B cell (primary cell): Measurements from ENCODE around the gene VAPB. TPM values are rescaled to one million over a fixed set of nuclear protein-coding genes. Genes with fewer than 3 reads are reported as not detected.

ENCODE experiments used
- ATAC-seq: fragments of 200-7000 bp; cut with Tn5 transposase; one replicate; pipeline ENCODE4 v1.10.0; 2021; ENCODE audit warnings: low read depth, mild to moderate bottlenecking, moderate number of reproducible peaks, moderate library complexity
- CTCF ChIA-PET: fragments of 350-600 bp; sonication (Branson Sonifier 250); formaldehyde crosslinking; loops from one replicate; lab custom pipeline; 2021; ENCODE audit warnings: antibody characterized with exemption, inconsistent platforms; lab: Charles Lee
- POLR2A ChIA-PET: fragments of 350-600 bp; sonication (Branson Sonifier 250); formaldehyde crosslinking; loops from one replicate; lab custom pipeline; 2021; ENCODE audit warnings: antibody characterized with exemption; lab: Charles Lee
- DNase-seq: peaks from one replicate; pipeline ENCODE4 v3.0.0; 2013
- H2AFZ ChIP-seq: 2 replicates; pipeline ENCODE4 v1.6.1; 2012; ENCODE audit warnings: mild to moderate bottlenecking, low read depth, low read length; ENCODE audit not compliant: insufficient read depth, poor library complexity, severe bottlenecking
- H3K27ac ChIP-seq, 2 donors: 1 replicate in 1 of 2; 2 replicates in 1 of 2; pipeline ENCODE4 v1.5.1; 2012 to 2013; ENCODE audit warnings: low read length in 2 of 2, mild to moderate bottlenecking in 2 of 2, moderate library complexity in 1 of 2
- H3K27me3 ChIP-seq, 4 experiments: fragments of 200-600 bp in 1 of 4; sonication (generic) in 1 of 4; replicated peaks in 1 of 4; 1 replicate in 2 of 4; 2 replicates in 2 of 4; pipeline versions ENCODE4 v1.6.1 to v1.7.0; 2013 to 2016; ENCODE audit warnings: low read length in 3 of 4, mild to moderate bottlenecking in 2 of 4, mixed read lengths in 1 of 4, moderate library complexity in 1 of 4; ENCODE audit not compliant: insufficient read depth in 4 of 4, control insufficient read depth in 3 of 4; ENCODE audit errors: control extremely low read depth in 1 of 4
- H3K36me3 ChIP-seq, 2 experiments: replicated peaks in 1 of 2; 1 replicate in 1 of 2; 2 replicates in 1 of 2; pipeline versions ENCODE4 v1.6.1 to v1.7.1; 2013; ENCODE audit warnings: low read length in 1 of 2; ENCODE audit not compliant: insufficient read depth in 2 of 2, control insufficient read depth in 1 of 2; ENCODE audit errors: control extremely low read depth in 1 of 2, extremely low read depth in 1 of 2
- H3K4me1 ChIP-seq, 2 donors: fragments of 200-600 bp in 1 of 2; sonication (generic) in 1 of 2; 1 replicate in 1 of 2; 2 replicates in 1 of 2; pipeline versions ENCODE4 v1.5.1 to v1.6.1; 2013 to 2017; ENCODE audit warnings: low read length in 2 of 2; ENCODE audit not compliant: control insufficient read depth in 2 of 2, insufficient read depth in 2 of 2
- H3K4me2 ChIP-seq: replicated peaks from 2 replicates; pipeline ENCODE3; 2012; ENCODE audit warnings: mild to moderate bottlenecking, low read depth, low read length; ENCODE audit not compliant: poor library complexity, severe bottlenecking
- H3K4me3 ChIP-seq, 5 experiments: fragments of 200-600 bp in 1 of 5; sonication (generic) in 1 of 5; 1 replicate in 3 of 5; 2 replicates in 2 of 5; pipeline versions ENCODE4 v1.5.1 to v1.7.0; 2011 to 2016; ENCODE audit warnings: low read length in 4 of 5, mild to moderate bottlenecking in 4 of 5, low read depth in 2 of 5, control low read depth in 1 of 5, moderate library complexity in 1 of 5; ENCODE audit not compliant: insufficient read depth in 1 of 5; ENCODE audit errors: control extremely low read depth in 1 of 5, extremely low read depth in 1 of 5
- H3K79me2 ChIP-seq: fragments of 200-600 bp; sonication (generic); one replicate; pipeline ENCODE4 v1.6.0; 2016; ENCODE audit warnings: low read length; ENCODE audit not compliant: control insufficient read depth, insufficient read depth
- H3K9ac ChIP-seq: fragments of 200-600 bp; sonication (generic); 2 replicates; pipeline ENCODE4 v1.6.1; 2017; ENCODE audit warnings: mild to moderate bottlenecking, low read length, moderate library complexity
- H3K9me3 ChIP-seq, 3 donors: one replicate each; pipeline versions ENCODE4 v1.6.1 to v1.7.1; 2013; ENCODE audit warnings: low read length in 2 of 3; ENCODE audit not compliant: control insufficient read depth in 2 of 3, insufficient read depth in 1 of 3; ENCODE audit errors: control extremely low read depth in 1 of 3
- H4K20me1 ChIP-seq: 2 replicates; pipeline ENCODE4 v1.6.0; 2012; ENCODE audit warnings: mild to moderate bottlenecking, low read length; ENCODE audit not compliant: insufficient read depth, control insufficient read depth, poor library complexity, severe bottlenecking
- H3K27ac Mint-ChIP-seq: one replicate; pipeline ENCODE4 v1.8.0; 2021; ENCODE audit warnings: mixed read lengths
- H3K27me3 Mint-ChIP-seq: one replicate; pipeline ENCODE4 v1.8.0; 2021; ENCODE audit warnings: mixed read lengths
- H3K4me1 Mint-ChIP-seq: one replicate; pipeline ENCODE4 v1.8.0; 2021; ENCODE audit warnings: mixed read lengths
- H3K4me3 Mint-ChIP-seq: one replicate; pipeline ENCODE4 v1.8.0; 2021; ENCODE audit warnings: mixed read lengths
- H3K9me3 Mint-ChIP-seq: one replicate; pipeline ENCODE4 v1.8.0; 2022; ENCODE audit warnings: mixed read lengths; ENCODE audit not compliant: insufficient read depth
- EZH2 ChIP-seq: IDR thresholded peaks from 2 replicates; pipeline ENCODE4 v1.6.1; 2012; ENCODE audit warnings: borderline replicate concordance, low read depth, mild to moderate bottlenecking, moderate library complexity, low read length; ENCODE audit not compliant: insufficient read depth, poor library complexity, severe bottlenecking
- WGBS: methylation state at CpG from one replicate; pipeline ENCODE4 v1.1.5; 2013; ENCODE audit warnings: missing lambda C conversion rate; ENCODE audit not compliant: insufficient coverage; 5-methylcytosine and 5-hydroxymethylcytosine counted together
- intact Hi-C: fragments of 100-400 bp; cut with micrococcal nuclease; formaldehyde crosslinking; loops from one replicate; pipeline ENCODE4 v1.10.0; 2022
- polyA plus RNA-seq: library from polyadenylated mRNA; depleted of rRNA; stranded (reverse); fragments of >200 nt; gene quantifications from 2 replicates; pipeline ENCODE4 v1.2.3, GENCODE V29; 2012
- total RNA-seq, 2 donors: library from RNA; stranded (reverse); fragments of 120-200 nt in 1 of 2; gene quantifications; 1 replicate in 1 of 2; 2 replicates in 1 of 2; pipeline versions ENCODE4 v1.2.3 to v1.2.4, GENCODE V29; 2013 to 2022
- TF ChIP-seq, protein P1 (sequence below): fragments of 200-600 bp; IDR thresholded peaks from one replicate; pipeline ENCODE4 v1.8.0; 2022; ENCODE audit warnings: antibody characterized with exemption, mild to moderate bottlenecking

VAPB gene
- total and polyA plus RNA-seq, 2 donors (not counting 1 experiment from before 2014, with no cell fraction given) = 19.5 to 26.4 TPM

DNA sequence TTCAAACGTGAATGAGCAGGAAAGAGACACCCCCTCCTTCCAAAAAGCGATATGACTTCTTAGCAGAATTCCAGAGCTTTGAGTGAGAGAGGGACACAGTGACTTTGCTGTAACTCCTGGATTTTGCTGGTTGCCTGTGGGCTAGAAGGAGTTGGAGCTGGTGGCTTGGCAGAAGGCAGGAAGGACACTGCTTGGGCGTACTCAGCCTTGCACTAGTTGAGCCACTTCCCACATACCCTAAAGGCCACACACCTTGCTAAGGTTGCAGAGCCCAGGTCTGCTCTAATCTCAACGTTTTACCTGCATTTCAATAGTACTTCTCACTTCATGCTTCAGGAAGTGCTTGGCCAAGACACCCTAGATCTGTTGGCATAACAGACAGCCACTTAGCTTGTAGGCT, 48.9 kb upstream of the VAPB start:
- no peaks in the 10 kb centered on the region for H3K9me3 ChIP-seq
- H4K20me1 ChIP-seq = peaks cover 49% of the 10 kb centered on the region
- TF ChIP-seq, protein P1, sequence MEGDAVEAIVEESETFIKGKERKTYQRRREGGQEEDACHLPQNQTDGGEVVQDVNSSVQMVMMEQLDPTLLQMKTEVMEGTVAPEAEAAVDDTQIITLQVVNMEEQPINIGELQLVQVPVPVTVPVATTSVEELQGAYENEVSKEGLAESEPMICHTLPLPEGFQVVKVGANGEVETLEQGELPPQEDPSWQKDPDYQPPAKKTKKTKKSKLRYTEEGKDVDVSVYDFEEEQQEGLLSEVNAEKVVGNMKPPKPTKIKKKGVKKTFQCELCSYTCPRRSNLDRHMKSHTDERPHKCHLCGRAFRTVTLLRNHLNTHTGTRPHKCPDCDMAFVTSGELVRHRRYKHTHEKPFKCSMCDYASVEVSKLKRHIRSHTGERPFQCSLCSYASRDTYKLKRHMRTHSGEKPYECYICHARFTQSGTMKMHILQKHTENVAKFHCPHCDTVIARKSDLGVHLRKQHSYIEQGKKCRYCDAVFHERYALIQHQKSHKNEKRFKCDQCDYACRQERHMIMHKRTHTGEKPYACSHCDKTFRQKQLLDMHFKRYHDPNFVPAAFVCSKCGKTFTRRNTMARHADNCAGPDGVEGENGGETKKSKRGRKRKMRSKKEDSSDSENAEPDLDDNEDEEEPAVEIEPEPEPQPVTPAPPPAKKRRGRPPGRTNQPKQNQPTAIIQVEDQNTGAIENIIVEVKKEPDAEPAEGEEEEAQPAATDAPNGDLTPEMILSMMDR = no peak
- TF ChIP-seq EZH2 = no peak
- peaks cover under 1 to 13% of the 10 kb centered on the region in 2 experiments for H3K36me3 ChIP-seq
- H3K79me2 ChIP-seq = peaks cover 34% of the 10 kb centered on the region
- H3K4me1 Mint-ChIP-seq = peaks cover 5% of the 10 kb centered on the region
- WGBS = 93% methylated on average over 2 of the region's 4 CpGs
- ChIA-PET CTCF (no interaction called here), POLR2A (no interaction called here)
- no peak overlapping the region for H3K27ac Mint-ChIP-seq
- no peak overlapping the region for H2AFZ ChIP-seq
- H3K9me3 Mint-ChIP-seq = no peaks in the 10 kb centered on the region
- no peak overlapping the region for H3K27ac ChIP-seq
- H3K4me1 ChIP-seq = no peaks in the 10 kb centered on the region
- H3K9ac ChIP-seq = no peak overlapping the region
- H3K4me3 ChIP-seq = no peak overlapping the region
- intact Hi-C loops = no loop called here
- DNase-seq = no peak
- no peak overlapping the region for H3K4me2 ChIP-seq
- no peaks in the 10 kb centered on the region for H3K27me3 ChIP-seq
- no peak for ATAC-seq
- H3K4me3 Mint-ChIP-seq = no peak overlapping the region
- no peaks in the 10 kb centered on the region for H3K27me3 Mint-ChIP-seq

DNA sequence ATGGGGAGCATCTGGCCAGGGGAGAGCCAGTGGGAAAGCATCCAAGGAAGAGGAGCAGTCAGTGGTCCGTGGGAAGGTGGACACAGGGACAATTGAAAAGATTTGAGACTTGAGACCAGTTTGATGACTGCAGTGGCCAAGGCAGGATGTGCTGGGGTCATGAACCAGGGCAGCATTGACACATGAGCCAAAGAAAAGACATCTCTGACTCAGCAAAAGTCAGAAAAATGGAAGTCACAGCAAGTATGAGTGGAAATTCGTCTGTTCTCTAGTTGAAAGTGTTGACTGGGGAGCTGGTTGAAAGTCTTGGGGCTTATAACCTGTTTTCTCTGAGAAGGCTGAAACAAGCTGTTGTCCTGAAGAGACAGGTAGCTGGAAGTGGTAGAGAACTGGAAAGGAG, 48.2 kb upstream of the VAPB start:
- POLR2A ChIA-PET = no interaction called here
- H2AFZ ChIP-seq = no peak overlapping the region
- Mint-ChIP-seq H3K27ac (no peak overlapping the region), H3K27me3 (no peaks in the 10 kb centered on the region), H3K9me3 (no peaks in the 10 kb centered on the region), H3K4me1 (peaks cover 5% of the 10 kb centered on the region), H3K4me3 (no peak overlapping the region)
- TF ChIP-seq, protein P1 = no peak
- TF ChIP-seq EZH2 = no peak
- no peak overlapping the region for H3K9ac ChIP-seq
- no peaks in the 10 kb centered on the region for H3K9me3 ChIP-seq
- CTCF ChIA-PET = no interaction called here
- ATAC-seq (no peak), DNase-seq (no peak)
- H4K20me1 ChIP-seq = peaks cover 55% of the 10 kb centered on the region
- WGBS = 92% methylated on average over 2 of the region's 2 CpGs
- no peak overlapping the region for H3K4me3 ChIP-seq
- H3K27me3 ChIP-seq = no peaks in the 10 kb centered on the region
- H3K36me3 ChIP-seq = peaks cover 2 to 20% of the 10 kb centered on the region in 2 experiments
- intact Hi-C loops = no loop called here
- H3K27ac ChIP-seq = no peak overlapping the region
- peaks cover 28% of the 10 kb centered on the region for H3K79me2 ChIP-seq
- no peaks in the 10 kb centered on the region for H3K4me1 ChIP-seq
- no peak overlapping the region for H3K4me2 ChIP-seq
